HCT116 (cell line): Measurements from ENCODE around the gene CYP26B1. TPM values are rescaled to one million over a fixed set of nuclear protein-coding genes. Genes with fewer than 3 reads are reported as not detected.

Experiments used
- ATAC-seq: fragments of 200-7000 bp; cut with Tn5 transposase; 2 replicates; pipeline ENCODE4 v1.9.1; 2020; ENCODE audit warnings: mild to moderate bottlenecking, moderate library complexity
- BruUV-seq: library from RNA; stranded (reverse); fragments of 400-500 nt; replicated peaks from 2 replicates; lab custom pipeline; 2021; lab: Mats Ljungman, UMichigan
- CTCF ChIA-PET: fragments of 300-600 bp; sonication (Branson Sonifier 250); formaldehyde crosslinking; loops from one replicate; lab custom pipeline; 2021; ENCODE audit warnings: antibody characterized with exemption; lab: Charles Lee
- POLR2A ChIA-PET: fragments of 300-600, 350-600 bp; sonication (Branson Sonifier 250); formaldehyde crosslinking; loops from one replicate; lab custom pipeline; 2021; ENCODE audit warnings: antibody characterized with exemption; lab: Charles Lee
- RAD21 ChIA-PET, 2 experiments: fragments of 300-600 bp; sonication (Branson Sonifier 250); formaldehyde crosslinking; loops; one replicate each; lab custom pipeline; 2023; ENCODE audit warnings: low total read pairs in 2 of 2; ENCODE audit not compliant: uncharacterized antibody in 2 of 2, unreplicated experiment in 2 of 2, low non-redundant PET in 1 of 2; lab: Charles Lee
- DNase-seq: peaks from one replicate; pipeline ENCODE4 v3.0.0-alpha.2; 2010; ENCODE audit warnings: low read depth, low spot score
- H2AFZ ChIP-seq: fragments of 200-600 bp; shearing (Covaris generic), sonication (generic); 2 replicates; pipeline ENCODE4 v1.6.1; 2017; ENCODE audit warnings: low read depth, mixed run types, mixed read lengths, antibody characterized with exemption, low read length; ENCODE audit not compliant: poor library complexity, severe bottlenecking
- H3K27ac ChIP-seq: 2 replicates; pipeline ENCODE4 v1.5.1; 2012; ENCODE audit warnings: low read depth, low read length
- H3K27me3 ChIP-seq: fragments of 200-600 bp; sonication (generic); 2 replicates; pipeline ENCODE4 v1.6.1; 2016; ENCODE audit warnings: mixed run types, low read length, mixed read lengths; ENCODE audit not compliant: insufficient read depth
- H3K36me3 ChIP-seq, 2 experiments: fragments of 200-500 bp in 1 of 2; fragments of 200-600 bp in 1 of 2; sonication (Bioruptor generic) in 1 of 2; sonication (generic) in 1 of 2; 2 replicates each; pipeline versions ENCODE4 v1.5.1 to v1.6.1; 2014 to 2016; ENCODE audit warnings: low read length in 2 of 2, inconsistent platforms in 1 of 2, mixed read lengths in 1 of 2, mixed run types in 1 of 2; ENCODE audit not compliant: insufficient read depth in 2 of 2, control insufficient read depth in 1 of 2
- H3K4me1 ChIP-seq, 2 experiments: fragments of 200-600 bp in 1 of 2; sonication (generic) in 1 of 2; 2 replicates each; pipeline versions ENCODE4 v1.5.1 to v1.6.1; 2012 to 2017; ENCODE audit warnings: low read length in 2 of 2, inconsistent platforms in 1 of 2, mild to moderate bottlenecking in 1 of 2, mixed read lengths in 1 of 2, mixed run types in 1 of 2, moderate library complexity in 1 of 2; ENCODE audit not compliant: insufficient read depth in 2 of 2, control insufficient read depth in 1 of 2
- H3K4me2 ChIP-seq: fragments of 200-600 bp; sonication (generic); 2 replicates; pipeline ENCODE4 v1.6.1; 2017; ENCODE audit warnings: mixed run types, low read length, mixed read lengths
- H3K4me3 ChIP-seq, 2 experiments: fragments of 200-600 bp in 1 of 2; sonication (generic) in 1 of 2; replicated peaks in 1 of 2; 2 replicates each; pipeline ENCODE4 v1.5.1; 2011 to 2016; ENCODE audit warnings: low read length in 2 of 2, control low read depth in 1 of 2, low read depth in 1 of 2, mild to moderate bottlenecking in 1 of 2, mixed read lengths in 1 of 2, mixed run types in 1 of 2
- H3K79me2 ChIP-seq: fragments of 200-600 bp; sonication (generic); 2 replicates; pipeline ENCODE4 v1.6.1; 2017; ENCODE audit warnings: mild to moderate bottlenecking, mixed run types, low read length, moderate library complexity, mixed read lengths; ENCODE audit not compliant: insufficient read depth
- H3K9ac ChIP-seq: fragments of 200-600 bp; sonication (generic); 2 replicates; pipeline ENCODE4 v1.6.1; 2016; ENCODE audit warnings: low read length, mixed read lengths
- H3K9me2 ChIP-seq: fragments of 200-600 bp; sonication (generic), shearing (Covaris generic); 2 replicates; pipeline ENCODE4 v1.6.1; 2017; ENCODE audit warnings: mixed run types, mild to moderate bottlenecking, moderate library complexity; ENCODE audit not compliant: insufficient read depth
- H3K9me3 ChIP-seq, 2 experiments: fragments of 200-500 bp in 1 of 2; fragments of 200-600 bp in 1 of 2; sonication (Bioruptor generic) in 1 of 2; sonication (generic) in 1 of 2; 2 replicates each; pipeline ENCODE4 v1.6.1; 2014 to 2017; ENCODE audit warnings: low read length in 2 of 2, mixed read lengths in 2 of 2, inconsistent platforms in 1 of 2, low read depth in 1 of 2, mild to moderate bottlenecking in 1 of 2, mixed run types in 1 of 2, moderate library complexity in 1 of 2; ENCODE audit not compliant: control insufficient read depth in 1 of 2, insufficient read depth in 1 of 2
- H4K20me1 ChIP-seq: fragments of 200-600 bp; sonication (generic), shearing (Covaris generic); 2 replicates; pipeline ENCODE4 v1.6.1; 2017; ENCODE audit warnings: mixed run types, mild to moderate bottlenecking, moderate library complexity; ENCODE audit not compliant: insufficient read depth
- CEBPB ChIP-seq: IDR thresholded peaks from 2 replicates; pipeline ENCODE4 v1.6.1; 2012; ENCODE audit warnings: low read depth
- EZH2 ChIP-seq: fragments of 200-600 bp; sonication (generic); IDR thresholded peaks from 2 replicates; pipeline ENCODE4 v1.6.1; 2017; ENCODE audit warnings: antibody characterized with exemption, mixed run types
- FOSL1 ChIP-seq: IDR thresholded peaks from 2 replicates; pipeline ENCODE4 v1.6.1; 2012; ENCODE audit warnings: low read depth
- POLR2A ChIP-seq: IDR thresholded peaks from 2 replicates; pipeline ENCODE4 v1.7.0; 2011; ENCODE audit warnings: borderline replicate concordance; ENCODE audit not compliant: insufficient read depth, insufficient read length; ENCODE audit errors: extremely low read depth
- POLR2AphosphoS5 ChIP-seq: IDR thresholded peaks from 2 replicates; pipeline ENCODE4 v1.6.1; 2011; ENCODE audit warnings: mild to moderate bottlenecking, low read depth, low read length, moderate library complexity
- RAD21 ChIP-seq: IDR thresholded peaks from 2 replicates; pipeline ENCODE4 v1.6.1; 2012; ENCODE audit warnings: low read depth, mild to moderate bottlenecking
- SIN3A ChIP-seq: IDR thresholded peaks from 2 replicates; pipeline ENCODE4 v1.6.1; 2012; ENCODE audit warnings: low read depth
- SP1 ChIP-seq: IDR thresholded peaks from 2 replicates; pipeline ENCODE4 v1.6.1; 2012; ENCODE audit warnings: low read depth
- TCF7L2 ChIP-seq: IDR thresholded peaks from 2 replicates; pipeline ENCODE4 v1.7.0; 2011; ENCODE audit warnings: borderline replicate concordance, inconsistent platforms; ENCODE audit not compliant: insufficient read depth, insufficient read length; ENCODE audit errors: extremely low read depth
- intact Hi-C: fragments of 100-400 bp; cut with micrococcal nuclease; formaldehyde crosslinking; loops from 2 replicates; pipeline ENCODE4 v1.10.0; 2022
- total RNA-seq: library from RNA; stranded (reverse); gene quantifications from one replicate; pipeline ENCODE4 v1.2.1, GENCODE V29; 2021; ENCODE audit not compliant: unreplicated experiment
- TF ChIP-seq, protein P1 (sequence below): IDR thresholded peaks from 2 replicates; pipeline ENCODE4 v1.6.1; 2011; ENCODE audit warnings: mild to moderate bottlenecking, low read length, moderate library complexity; ENCODE audit not compliant: insufficient replicate concordance; ENCODE audit errors: extremely low read depth
- TF ChIP-seq, protein P2 (sequence below), 3 experiments: fragments of 200-600 bp in 1 of 3; sonication (generic) in 1 of 3; IDR thresholded peaks in 2 of 3; conservative IDR thresholded peaks in 1 of 3; 2 replicates each; pipeline ENCODE4 v1.5.1; 2012 to 2017; ENCODE audit warnings: low read depth in 2 of 3, low read length in 2 of 3, antibody characterized with exemption in 1 of 3, borderline replicate concordance in 1 of 3, control low read depth in 1 of 3, mild to moderate bottlenecking in 1 of 3, mixed read lengths in 1 of 3, mixed run types in 1 of 3, moderate library complexity in 1 of 3; ENCODE audit not compliant: insufficient read depth in 1 of 3

The CYP26B1 gene
- total RNA-seq, 1 experiment from 2014 or later: 21.1 TPM

DNA sequence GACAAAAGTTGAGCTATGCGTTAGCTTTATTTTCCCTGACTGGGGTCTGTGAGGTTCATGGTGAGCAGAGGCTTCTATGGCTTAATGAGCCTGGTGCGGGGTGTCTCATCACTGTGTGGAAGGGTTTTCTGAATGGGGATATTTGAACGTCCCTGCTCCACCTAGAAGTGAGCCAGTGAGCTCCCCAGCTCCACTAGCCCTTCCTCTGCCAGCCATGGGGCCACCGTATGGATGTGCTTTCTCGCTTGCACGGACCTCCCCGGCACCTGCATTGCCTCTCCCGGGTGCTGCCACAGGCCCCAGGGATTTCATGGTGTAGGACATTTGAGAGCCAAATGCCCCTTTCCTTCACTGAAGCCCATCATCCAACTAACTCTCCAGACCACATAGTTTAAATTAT is 37.8 kb downstream of the CYP26B1 start:
- ChIA-PET CTCF (no interaction called here), RAD21 (no interaction called here), POLR2A (no interaction called here)
- intact Hi-C loops: no loop called here
- ATAC-seq: no peak
- Histone ChIP-seq H3K9me3 (no peaks in the 10 kb centered on the region), H3K9me2 (no peaks in the 10 kb centered on the region), H3K4me2 (no peak overlapping the region), H3K4me3 (no peak overlapping the region), H3K27me3 (no peaks in the 10 kb centered on the region), H3K9ac (no peak overlapping the region), H3K79me2 (no peaks in the 10 kb centered on the region), H4K20me1 (no peaks in the 10 kb centered on the region), H3K4me1 (peaks cover under 1 to 8% of the 10 kb centered on the region in 2 experiments; a peak in 3 of 4 replicates), H3K27ac (no peak overlapping the region), H2AFZ (no peak overlapping the region), H3K36me3 (no peaks in the 10 kb centered on the region)
- DNase-seq: no peak
- TF ChIP-seq POLR2A (no peak), CEBPB (no peak), TCF7L2 (no peak), SIN3A (no peak), EZH2 (no peak), POLR2AphosphoS5 (no peak), SP1 (no peak), RAD21 (no peak), FOSL1 (no peak)
- TF ChIP-seq, protein P1, sequence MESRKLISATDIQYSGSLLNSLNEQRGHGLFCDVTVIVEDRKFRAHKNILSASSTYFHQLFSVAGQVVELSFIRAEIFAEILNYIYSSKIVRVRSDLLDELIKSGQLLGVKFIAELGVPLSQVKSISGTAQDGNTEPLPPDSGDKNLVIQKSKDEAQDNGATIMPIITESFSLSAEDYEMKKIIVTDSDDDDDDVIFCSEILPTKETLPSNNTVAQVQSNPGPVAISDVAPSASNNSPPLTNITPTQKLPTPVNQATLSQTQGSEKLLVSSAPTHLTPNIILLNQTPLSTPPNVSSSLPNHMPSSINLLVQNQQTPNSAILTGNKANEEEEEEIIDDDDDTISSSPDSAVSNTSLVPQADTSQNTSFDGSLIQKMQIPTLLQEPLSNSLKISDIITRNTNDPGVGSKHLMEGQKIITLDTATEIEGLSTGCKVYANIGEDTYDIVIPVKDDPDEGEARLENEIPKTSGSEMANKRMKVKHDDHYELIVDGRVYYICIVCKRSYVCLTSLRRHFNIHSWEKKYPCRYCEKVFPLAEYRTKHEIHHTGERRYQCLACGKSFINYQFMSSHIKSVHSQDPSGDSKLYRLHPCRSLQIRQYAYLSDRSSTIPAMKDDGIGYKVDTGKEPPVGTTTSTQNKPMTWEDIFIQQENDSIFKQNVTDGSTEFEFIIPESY: no peak
- TF ChIP-seq, protein P2, sequence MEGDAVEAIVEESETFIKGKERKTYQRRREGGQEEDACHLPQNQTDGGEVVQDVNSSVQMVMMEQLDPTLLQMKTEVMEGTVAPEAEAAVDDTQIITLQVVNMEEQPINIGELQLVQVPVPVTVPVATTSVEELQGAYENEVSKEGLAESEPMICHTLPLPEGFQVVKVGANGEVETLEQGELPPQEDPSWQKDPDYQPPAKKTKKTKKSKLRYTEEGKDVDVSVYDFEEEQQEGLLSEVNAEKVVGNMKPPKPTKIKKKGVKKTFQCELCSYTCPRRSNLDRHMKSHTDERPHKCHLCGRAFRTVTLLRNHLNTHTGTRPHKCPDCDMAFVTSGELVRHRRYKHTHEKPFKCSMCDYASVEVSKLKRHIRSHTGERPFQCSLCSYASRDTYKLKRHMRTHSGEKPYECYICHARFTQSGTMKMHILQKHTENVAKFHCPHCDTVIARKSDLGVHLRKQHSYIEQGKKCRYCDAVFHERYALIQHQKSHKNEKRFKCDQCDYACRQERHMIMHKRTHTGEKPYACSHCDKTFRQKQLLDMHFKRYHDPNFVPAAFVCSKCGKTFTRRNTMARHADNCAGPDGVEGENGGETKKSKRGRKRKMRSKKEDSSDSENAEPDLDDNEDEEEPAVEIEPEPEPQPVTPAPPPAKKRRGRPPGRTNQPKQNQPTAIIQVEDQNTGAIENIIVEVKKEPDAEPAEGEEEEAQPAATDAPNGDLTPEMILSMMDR (IDR thresholded peaks at IDR 0.05 in 2 of 3, conservative IDR thresholded peaks at IDR 0.05 in 1 of 3; ENCODE audit: borderline replicate concordance in 1 of 3, insufficient read depth in 1 of 3, low read depth in 2 of 3, low read length in 2 of 3): no peak
- BruUV-seq: no TSS peak
